ENCODE data around the gene MORC2.

The MORC2 gene

GRCh38 chr22:30948930-30949342 is 19.6 kb downstream of the MORC2 start:
- no peak for DNase-seq

- DNase-seq = no peak
These were observed 20.6 kb downstream of the MORC2 start for GRCh38 chr22:30947816-30948454.

GRCh38 chr22:30947173-30947815 is 21.3 kb downstream of the MORC2 start:
- peak; percentile 96 for DNase-seq

- no peak for DNase-seq
These were observed 22.2 kb downstream of the MORC2 start for GRCh38 chr22:30946354-30946753.

- DNase-seq = no peak
These were observed 22.9 kb downstream of the MORC2 start for GRCh38 chr22:30945653-30946052.

GRCh38 chr22:30944986-30945385 is 23.6 kb downstream of the MORC2 start:
- DNase-seq = no peak

GRCh38 chr22:30943368-30943767 is 25.2 kb downstream of the MORC2 start:
- DNase-seq = no peak

GRCh38 chr22:30941363-30941740 is 27.2 kb downstream of the MORC2 start:
- no peak for DNase-seq

- DNase-seq = no peak
These were observed 27.8 kb downstream of the MORC2 start for GRCh38 chr22:30940685-30941362.

GRCh38 chr22:30934053-30934452 is 34.5 kb downstream of the MORC2 start:
- no peak for DNase-seq

GRCh38 chr22:30933457-30933856 is 35.1 kb downstream of the MORC2 start:
- no peak for DNase-seq

GRCh38 chr22:30932661-30933060 is 35.9 kb downstream of the MORC2 start:
- no peak for DNase-seq

- no peak for DNase-seq
These were observed 36.9 kb downstream of the MORC2 start for GRCh38 chr22:30931541-30932300.

- DNase-seq = no peak
These were observed 38.3 kb downstream of the MORC2 start for GRCh38 chr22:30930228-30930627.

GRCh38 chr22:30928401-30928800 is 40.2 kb downstream of the MORC2 start:
- no peak for DNase-seq

GRCh38 chr22:30927806-30928205 is 40.8 kb downstream of the MORC2 start:
- DNase-seq = no peak

GRCh38 chr22:30926706-30927105 is 41.9 kb downstream of the MORC2 start:
- no peak for DNase-seq

GRCh38 chr22:30925667-30926066 is 42.9 kb downstream of the MORC2 start:
- DNase-seq = no peak

GRCh38 chr22:30923168-30923900 is 45.2 kb downstream of the MORC2 start:
- DNase-seq = no peak

- DNase-seq = no peak
These were observed 46.4 kb downstream of the MORC2 start for GRCh38 chr22:30922151-30922611.

GRCh38 chr22:30921108-30921507 is 47.5 kb downstream of the MORC2 start:
- no peak for DNase-seq

- DNase-seq = peak; percentile 19
These were observed 48.2 kb downstream of the MORC2 start for GRCh38 chr22:30920407-30920806.

- no peak for DNase-seq
These were observed 48.6 kb downstream of the MORC2 start for GRCh38 chr22:30919973-30920372.

Measured in NCI-H1436 (cell line).